Activated naive CD8-positive, alpha-beta T cell treated with anti-CD3 and anti-CD28 coated beads, Interleukin-2, amount 10 ng/mL, durations not matched to agents 7 days and 5 days (primary cell): ENCODE data around the gene DRGX. TPM values are rescaled to one million over a fixed set of nuclear protein-coding genes. Genes with fewer than 3 reads are reported as not detected.
A peak's percentile ranks its signal among the peaks of the same experiment; 100 is the strongest.

Experiments
- ATAC-seq: fragments of 150-1000 bp; cut with Tn5 transposase; one replicate; pipeline ENCODE4 v1.10.0; 2021; ENCODE audit warnings: low read depth, moderate library complexity
- POLR2A ChIA-PET: fragments of 350-600 bp; sonication (Branson Sonifier 250); formaldehyde crosslinking; loops from one replicate; lab custom pipeline; 2021; ENCODE audit warnings: antibody characterized with exemption; lab: Charles Lee
- DNase-seq: peaks from one replicate; pipeline ENCODE4 v3.0.0; 2021
- H3K27ac Mint-ChIP-seq: one replicate; pipeline ENCODE4 v1.8.0; 2022; ENCODE audit warnings: mild to moderate bottlenecking, mixed read lengths
- H3K27me3 Mint-ChIP-seq: one replicate; pipeline ENCODE4 v1.8.0; 2022; ENCODE audit warnings: mild to moderate bottlenecking, moderate library complexity, mixed read lengths
- H3K36me3 Mint-ChIP-seq: one replicate; pipeline ENCODE4 v1.8.0; 2021; ENCODE audit warnings: mild to moderate bottlenecking, mixed read lengths
- H3K4me1 Mint-ChIP-seq: one replicate; pipeline ENCODE4 v1.8.0; 2021; ENCODE audit warnings: mixed read lengths
- H3K4me3 Mint-ChIP-seq: one replicate; pipeline ENCODE4 v1.8.0; 2022; ENCODE audit warnings: mild to moderate bottlenecking, moderate library complexity, mixed read lengths
- H3K9me3 Mint-ChIP-seq: one replicate; pipeline ENCODE4 v1.8.0; 2021; ENCODE audit warnings: mixed read lengths
- total RNA-seq, 2 experiments: library from RNA; stranded (reverse); gene quantifications; one replicate each; pipeline ENCODE4 v1.2.3, GENCODE V29; 2021

The DRGX gene
- total RNA-seq, result not detected

GRCh38 chr10:49395741-49396665 lies at the start of gene DRGX:
Gene DRGX (minus strand): TSS chr10:49396089. CDS start chr10:49395440, 649 bp downstream.
- POLR2A ChIA-PET, result no interaction called here
- Mint-ChIP-seq H3K4me3 (no peak within 1 kb of the TSS), H3K27me3 (peaks cover 84% of the 10 kb centered on the region)

DNA sequence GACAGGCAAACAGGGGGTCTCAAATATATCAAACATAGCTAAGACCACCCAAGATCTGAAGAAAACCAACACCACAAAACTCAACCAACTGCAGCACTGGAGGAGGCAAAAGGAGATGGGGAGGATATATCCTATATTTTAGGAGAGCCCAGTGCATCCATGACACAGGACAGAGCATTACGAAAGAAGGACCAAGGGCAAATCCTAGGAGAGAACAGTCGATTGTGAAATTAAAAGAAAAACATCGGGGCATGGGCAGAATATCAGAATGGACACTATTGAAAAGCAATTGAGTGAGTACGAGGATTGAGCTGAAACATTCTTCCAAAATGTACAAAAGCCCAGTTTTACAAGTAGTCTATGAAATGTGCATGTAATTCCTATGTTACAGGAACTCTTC lies 48.5 kb upstream of the DRGX start:
- H3K4me1 Mint-ChIP-seq, result peaks cover 19% of the 10 kb centered on the region
- DNase-seq (no peak), ATAC-seq (no peak)
- H3K27me3 Mint-ChIP-seq, result peaks cover 5% of the 10 kb centered on the region
- H3K9me3 Mint-ChIP-seq, result peaks cover 4% of the 10 kb centered on the region
- peaks cover 8% of the 10 kb centered on the region for H3K36me3 Mint-ChIP-seq
- POLR2A ChIA-PET, result no interaction called here
- H3K4me3 Mint-ChIP-seq, result no peak overlapping the region
- H3K27ac Mint-ChIP-seq, result no peak overlapping the region

More at GRCh38 chr10:49395741-49396665, at the start of gene DRGX:
- Mint-ChIP-seq H3K27ac (no peak within 1 kb of the TSS), H3K4me1 (peaks cover 4% of the 10 kb centered on the region), H3K9me3 (no peaks in the 10 kb centered on the region), H3K36me3 (no peaks in the 10 kb centered on the region)
- DNase-seq, result no peak
- no peak for ATAC-seq

- no peak for ATAC-seq
- peaks cover 2% of the 10 kb centered on the region for H3K9me3 Mint-ChIP-seq
Observed at GRCh38 chr10:49442863-49443262, 47.0 kb upstream of the DRGX start.

GRCh38 chr10:49441488-49442476 lies 45.9 kb upstream of the DRGX start:
- H3K36me3 Mint-ChIP-seq, result peaks cover 4% of the 10 kb centered on the region
- H3K4me1 Mint-ChIP-seq, result peaks cover 19% of the 10 kb centered on the region
- ATAC-seq (peak; percentile 63), DNase-seq (peak; percentile 45)
- POLR2A ChIA-PET, result no interaction called here
- peaks cover 8% of the 10 kb centered on the region for H3K27me3 Mint-ChIP-seq
- peak overlapping the region; percentile 72 for H3K4me3 Mint-ChIP-seq
- H3K27ac Mint-ChIP-seq, result peak overlapping the region; percentile 15
- H3K9me3 Mint-ChIP-seq, result peaks cover 2% of the 10 kb centered on the region

More at GRCh38 chr10:49442863-49443262, 47.0 kb upstream of the DRGX start:
- peaks cover 7% of the 10 kb centered on the region for H3K27me3 Mint-ChIP-seq
- no peak for DNase-seq
- H3K27ac Mint-ChIP-seq, result no peak overlapping the region
- peaks cover 4% of the 10 kb centered on the region for H3K36me3 Mint-ChIP-seq
- peaks cover 19% of the 10 kb centered on the region for H3K4me1 Mint-ChIP-seq
- POLR2A ChIA-PET, result no interaction called here
- H3K4me3 Mint-ChIP-seq, result no peak overlapping the region

DNA sequence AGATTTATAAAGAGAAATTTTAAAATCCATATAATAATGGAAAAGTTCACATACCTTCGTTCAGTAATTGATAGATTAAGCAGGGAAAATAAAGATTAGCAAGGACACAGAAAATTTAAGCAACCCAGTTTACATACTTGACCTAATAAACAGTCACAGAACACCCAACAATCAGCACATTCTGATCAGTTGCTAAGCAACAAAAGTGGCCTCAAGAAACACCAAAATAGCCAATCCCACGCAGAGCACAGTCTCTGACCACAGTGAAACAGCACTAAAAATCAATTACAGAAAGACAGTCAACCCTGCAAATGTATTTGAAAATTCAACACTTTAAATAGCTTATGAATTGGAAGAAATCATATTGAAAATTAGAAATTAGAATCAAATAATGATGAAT lies 39.3 kb upstream of the DRGX start:
- no peaks in the 10 kb centered on the region for H3K4me1 Mint-ChIP-seq
- peaks cover 11% of the 10 kb centered on the region for H3K27me3 Mint-ChIP-seq
- DNase-seq (no peak), ATAC-seq (no peak)
- POLR2A ChIA-PET, result no interaction called here
- peaks cover 7% of the 10 kb centered on the region for H3K9me3 Mint-ChIP-seq
- peaks cover 1% of the 10 kb centered on the region for H3K36me3 Mint-ChIP-seq
- H3K27ac Mint-ChIP-seq, result no peak overlapping the region
- no peak overlapping the region for H3K4me3 Mint-ChIP-seq

GRCh38 chr10:49433069-49433468 lies 37.2 kb upstream of the DRGX start:
- Mint-ChIP-seq H3K27ac (no peak overlapping the region), H3K9me3 (peaks cover 8% of the 10 kb centered on the region), H3K27me3 (peaks cover 10% of the 10 kb centered on the region), H3K4me3 (no peak overlapping the region), H3K36me3 (peaks cover 1% of the 10 kb centered on the region), H3K4me1 (no peaks in the 10 kb centered on the region)
- POLR2A ChIA-PET, result no interaction called here
- no peak for DNase-seq
- no peak for ATAC-seq

- no peak overlapping the region for H3K4me3 Mint-ChIP-seq
- POLR2A ChIA-PET, result no interaction called here
- no peak for DNase-seq
- H3K36me3 Mint-ChIP-seq, result peaks cover 1% of the 10 kb centered on the region
- H3K27ac Mint-ChIP-seq, result no peak overlapping the region
- H3K4me1 Mint-ChIP-seq, result no peaks in the 10 kb centered on the region
- no peak for ATAC-seq
- peaks cover 7% of the 10 kb centered on the region for H3K27me3 Mint-ChIP-seq
- peaks cover 8% of the 10 kb centered on the region for H3K9me3 Mint-ChIP-seq
Observed at GRCh38 chr10:49431426-49431825, 35.5 kb upstream of the DRGX start.

DNA sequence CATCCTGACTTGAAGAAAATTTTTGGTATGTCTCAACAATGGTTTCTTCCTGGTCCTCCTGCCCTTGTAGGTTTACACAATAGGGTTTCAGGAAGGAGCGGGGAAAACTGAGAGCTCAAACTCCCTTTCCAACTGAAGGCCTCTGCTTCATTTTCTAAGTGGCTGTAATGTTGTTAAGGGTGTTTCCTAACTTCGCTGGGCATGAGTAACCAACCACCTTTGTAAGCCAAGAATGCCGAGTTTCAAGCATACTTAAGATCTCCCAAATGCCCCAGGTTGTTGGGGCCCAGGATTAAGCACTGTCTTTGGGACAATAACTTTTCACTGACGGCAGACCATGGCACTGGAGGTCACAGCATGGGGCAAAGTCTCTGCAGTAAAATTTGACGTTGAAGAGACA lies 33.6 kb upstream of the DRGX start:
- no peak overlapping the region for H3K27ac Mint-ChIP-seq
- no peaks in the 10 kb centered on the region for H3K4me1 Mint-ChIP-seq
- peaks cover 9% of the 10 kb centered on the region for H3K9me3 Mint-ChIP-seq
- H3K36me3 Mint-ChIP-seq, result no peaks in the 10 kb centered on the region
- peaks cover 7% of the 10 kb centered on the region for H3K27me3 Mint-ChIP-seq
- DNase-seq (no peak), ATAC-seq (no peak)
- POLR2A ChIA-PET, result no interaction called here
- H3K4me3 Mint-ChIP-seq, result no peak overlapping the region

- POLR2A ChIA-PET, result no interaction called here
- no peak for ATAC-seq
- Mint-ChIP-seq H3K4me1 (no peaks in the 10 kb centered on the region), H3K36me3 (no peaks in the 10 kb centered on the region), H3K9me3 (peaks cover 11% of the 10 kb centered on the region), H3K27ac (no peak overlapping the region), H3K27me3 (peaks cover 7% of the 10 kb centered on the region), H3K4me3 (no peak overlapping the region)
- no peak for DNase-seq
Observed at GRCh38 chr10:49426490-49427360, 30.8 kb upstream of the DRGX start.

- H3K9me3 Mint-ChIP-seq, result peaks cover 3% of the 10 kb centered on the region
- DNase-seq (no peak), ATAC-seq (no peak)
- no peaks in the 10 kb centered on the region for H3K4me1 Mint-ChIP-seq
- POLR2A ChIA-PET, result no interaction called here
- no peaks in the 10 kb centered on the region for H3K36me3 Mint-ChIP-seq
- no peak overlapping the region for H3K27ac Mint-ChIP-seq
- peaks cover 13% of the 10 kb centered on the region for H3K27me3 Mint-ChIP-seq
- no peak overlapping the region for H3K4me3 Mint-ChIP-seq
Observed at GRCh38 chr10:49419005-49419404, 23.1 kb upstream of the DRGX start.

- no peak for DNase-seq
- no peak overlapping the region for H3K4me3 Mint-ChIP-seq
- H3K27me3 Mint-ChIP-seq, result peaks cover 13% of the 10 kb centered on the region
- H3K4me1 Mint-ChIP-seq, result no peaks in the 10 kb centered on the region
- POLR2A ChIA-PET, result no interaction called here
- ATAC-seq, result no peak
- H3K9me3 Mint-ChIP-seq, result peaks cover 3% of the 10 kb centered on the region
- no peak overlapping the region for H3K27ac Mint-ChIP-seq
- H3K36me3 Mint-ChIP-seq, result no peaks in the 10 kb centered on the region
Observed at GRCh38 chr10:49418328-49418727, 22.4 kb upstream of the DRGX start.

DNA sequence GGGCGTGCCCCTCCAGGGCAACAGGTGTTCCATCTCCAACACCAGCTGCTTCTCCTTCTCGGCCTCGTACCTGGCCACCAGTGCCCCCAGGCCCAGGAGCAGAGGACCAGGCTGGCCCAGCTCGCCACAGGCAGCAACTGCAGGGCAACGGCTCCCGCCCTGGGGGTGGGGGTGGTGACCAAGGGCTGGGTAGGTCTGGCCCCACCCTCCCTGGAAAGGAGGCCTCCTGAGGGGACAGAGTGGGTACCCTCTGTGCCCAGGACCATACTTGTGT lies 22.1 kb upstream of the DRGX start:
- H3K36me3 Mint-ChIP-seq, result no peaks in the 10 kb centered on the region
- DNase-seq (no peak), ATAC-seq (no peak)
- no peaks in the 10 kb centered on the region for H3K4me1 Mint-ChIP-seq
- H3K27ac Mint-ChIP-seq, result no peak overlapping the region
- H3K9me3 Mint-ChIP-seq, result no peaks in the 10 kb centered on the region
- H3K4me3 Mint-ChIP-seq, result no peak overlapping the region
- H3K27me3 Mint-ChIP-seq, result peaks cover 12% of the 10 kb centered on the region
- POLR2A ChIA-PET, result no interaction called here
